Measurements from ENCODE around the gene CFAP251. TPM values are rescaled to one million over a fixed set of nuclear protein-coding genes. Genes with fewer than 3 reads are reported as not detected.
"Not testable (repeated sequence)": the region's sequence is repeated elsewhere in the genome, so short reads cannot be mapped to it uniquely, and the experiment has no call there.

The CFAP251 gene
- 0.81 and 0.97 TPM in 2 replicates for total RNA-seq (2021)
- long read RNA-seq, partial matches to known transcripts: 0 of 1 reads
- long read RNA-seq, other reads (novel, unspliced or antisense): 1 of 1 reads

- peak within 1 kb of the TSS; percentile 31 for H3K4me2 ChIP-seq (ENCODE audit: insufficient read depth, insufficient read length, low read length)
- no peak within 1 kb of the TSS for H4K8ac ChIP-seq (replicated peaks; ENCODE audit: insufficient read length, low read depth, low read length)
- Mint-ChIP-seq H3K36me3 (ENCODE audit: insufficient read depth in 1 of 3, low read depth in 3 of 3) (peaks cover 0 to 35% (median 14%) of the 10 kb centered on the region in 3 experiments; a peak in 4 of 7 replicates), H3K4me1 (peaks cover 7 to 18% of the 10 kb centered on the region in 2 experiments), H3K27ac (peak within 1 kb of the TSS in 2 of 3 experiments; percentile 74 to 80; a peak in 1 of 7 replicates), H3K4me3 (peak within 1 kb of the TSS; percentile 47 to 71), H3K9me3 (no peaks in the 10 kb centered on the region; a peak in 2 of 5 replicates), H3K27me3 (ENCODE audit: low read depth) (peaks cover 1% of the 10 kb centered on the region; the same call in 1 of the 2 replicates)
- no peak within 1 kb of the TSS for H3K14ac ChIP-seq (ENCODE audit: insufficient read depth, low read length)
- no peak within 1 kb of the TSS for H3K18ac ChIP-seq (ENCODE audit: insufficient read length, low read depth, low read length)
- no peak within 1 kb of the TSS for H3K9ac ChIP-seq (ENCODE audit: extremely low read depth, insufficient read length, low read length)
- no CpG with 5 or more reads among the region's 41 CpGs for WGBS (ENCODE audit: extremely low coverage, insufficient read length, low lambda C conversion rate)
- H2BK15ac ChIP-seq (ENCODE audit: low read depth, low read length): no peak within 1 kb of the TSS
- H2BK12ac ChIP-seq (ENCODE audit: insufficient read length, low read depth, low read length): no peak within 1 kb of the TSS
- no peak within 1 kb of the TSS for H3K23ac ChIP-seq (ENCODE audit: insufficient read length, low read depth, low read length)
- no peak within 1 kb of the TSS for H3K56ac ChIP-seq (ENCODE audit: insufficient read length, low read depth, low read length)
- H4K5ac ChIP-seq (ENCODE audit: insufficient read length, low read depth, low read length): no peak within 1 kb of the TSS
- TF ChIP-seq CTCF (conservative IDR thresholded peaks at IDR 0.05): peak; percentile 67
- no peak within 1 kb of the TSS for H2BK5ac ChIP-seq (ENCODE audit: insufficient read length, low read length)
- no peak within 1 kb of the TSS for H2AK5ac ChIP-seq (ENCODE audit: insufficient read length, low read length)
- no peak within 1 kb of the TSS for H3T11ph ChIP-seq (ENCODE audit: low read length)
- H3K79me2 ChIP-seq (ENCODE audit: insufficient read depth, low read length): no peaks in the 10 kb centered on the region
- no peaks in the 10 kb centered on the region for H3K79me1 ChIP-seq (ENCODE audit: insufficient read depth, low read depth, low read length, poor library complexity, severe bottlenecking)
- no peak within 1 kb of the TSS for H2BK120ac ChIP-seq (ENCODE audit: low read depth, low read length, poor library complexity, severe bottlenecking)
- no peak within 1 kb of the TSS for H2BK20ac ChIP-seq (ENCODE audit: low read depth, low read length, poor library complexity, severe bottlenecking)
- no peak within 1 kb of the TSS for H4K91ac ChIP-seq (ENCODE audit: insufficient read length, low read depth, low read length)
- no peak within 1 kb of the TSS for H3K4ac ChIP-seq (ENCODE audit: low read depth, low read length)
- DNase-seq: peak; percentile 98
- H3K27ac ChIP-seq (ENCODE audit: insufficient read length, low read depth, low read length): no peak within 1 kb of the TSS
- peaks cover 3% of the 10 kb centered on the region for H3K23me2 ChIP-seq (ENCODE audit: insufficient read length, low read depth, low read length, poor library complexity, severe bottlenecking)
- H2AFZ ChIP-seq (ENCODE audit: low read length): no peak within 1 kb of the TSS
- H4K20me1 ChIP-seq (ENCODE audit: control insufficient read depth, insufficient read depth, insufficient read length): no peaks in the 10 kb centered on the region
- H3K27me3 ChIP-seq (ENCODE audit: insufficient read depth, low read length): no peaks in the 10 kb centered on the region
- H3K4me1 ChIP-seq (ENCODE audit: insufficient read depth, low read length): no peaks in the 10 kb centered on the region
- H3K9me3 ChIP-seq (ENCODE audit: control insufficient read depth, low read depth, low read length): no peaks in the 10 kb centered on the region
These were observed at the start of gene CFAP251 for GRCh38 chr12:121917950-121918678. TSS of gene CFAP251 (plus strand) at chr12:121918592. CDS start at chr12:121921306, 2,714 bp downstream.

- H3T11ph ChIP-seq (ENCODE audit: low read length); H3K14ac ChIP-seq (ENCODE audit: insufficient read depth, low read length); H2BK20ac ChIP-seq (ENCODE audit: low read depth, low read length, poor library complexity, severe bottlenecking); H3K23me2 ChIP-seq (ENCODE audit: insufficient read length, low read depth, low read length, poor library complexity, severe bottlenecking); H3K79me1 ChIP-seq (ENCODE audit: insufficient read depth, low read depth, low read length, poor library complexity, severe bottlenecking); H3K18ac ChIP-seq (ENCODE audit: insufficient read length, low read depth, low read length); H2BK12ac ChIP-seq (ENCODE audit: insufficient read length, low read depth, low read length); H2BK15ac ChIP-seq (ENCODE audit: low read depth, low read length); H3K36me3 Mint-ChIP-seq (ENCODE audit: insufficient read depth in 1 of 3, low read depth in 3 of 3); H3K27me3 Mint-ChIP-seq (ENCODE audit: low read depth); H4K91ac ChIP-seq (ENCODE audit: insufficient read length, low read depth, low read length); H3K9me3 ChIP-seq (ENCODE audit: control insufficient read depth, low read depth, low read length); H3K4me1 Mint-ChIP-seq; H3K27ac Mint-ChIP-seq; H4K5ac ChIP-seq (ENCODE audit: insufficient read length, low read depth, low read length); H4K8ac ChIP-seq (replicated peaks; ENCODE audit: insufficient read length, low read depth, low read length); H4K20me1 ChIP-seq (ENCODE audit: control insufficient read depth, insufficient read depth, insufficient read length); H3K9me3 Mint-ChIP-seq; H2AFZ ChIP-seq (ENCODE audit: low read length); H2AK5ac ChIP-seq (ENCODE audit: insufficient read length, low read length); H3K27me3 ChIP-seq (ENCODE audit: insufficient read depth, low read length); H3K9ac ChIP-seq (ENCODE audit: extremely low read depth, insufficient read length, low read length); H3K56ac ChIP-seq (ENCODE audit: insufficient read length, low read depth, low read length); DNase-seq; H3K4me3 Mint-ChIP-seq; H3K79me2 ChIP-seq (ENCODE audit: insufficient read depth, low read length); H3K4ac ChIP-seq (ENCODE audit: low read depth, low read length); H3K27ac ChIP-seq (ENCODE audit: insufficient read length, low read depth, low read length); H2BK5ac ChIP-seq (ENCODE audit: insufficient read length, low read length); H2BK120ac ChIP-seq (ENCODE audit: low read depth, low read length, poor library complexity, severe bottlenecking); H3K4me2 ChIP-seq (ENCODE audit: insufficient read depth, insufficient read length, low read length); H3K4me1 ChIP-seq (ENCODE audit: insufficient read depth, low read length); H3K23ac ChIP-seq (ENCODE audit: insufficient read length, low read depth, low read length): not testable (repeated sequence)
- WGBS (ENCODE audit: extremely low coverage, insufficient read length, low lambda C conversion rate): no CpG with 5 or more reads among the region's 8 CpGs
These were observed 49.2 kb upstream of the CFAP251 start for GRCh38 chr12:121869229-121869628.

Data from H9 (cell line).